ENCODE results near the gene PHLPP1. TPM values are rescaled to one million over a fixed set of nuclear protein-coding genes. Genes with fewer than 3 reads are reported as not detected.
A peak's percentile ranks its signal among the peaks of the same experiment; 100 is the strongest.
"Not testable (repeated sequence)": the region's sequence is repeated elsewhere in the genome, so short reads cannot be mapped to it uniquely, and the experiment has no call there.

PHLPP1 gene
- total RNA-seq, 6 donors from 2014 or later: 8.2 to 15.5 (median 13.2) TPM

DNA sequence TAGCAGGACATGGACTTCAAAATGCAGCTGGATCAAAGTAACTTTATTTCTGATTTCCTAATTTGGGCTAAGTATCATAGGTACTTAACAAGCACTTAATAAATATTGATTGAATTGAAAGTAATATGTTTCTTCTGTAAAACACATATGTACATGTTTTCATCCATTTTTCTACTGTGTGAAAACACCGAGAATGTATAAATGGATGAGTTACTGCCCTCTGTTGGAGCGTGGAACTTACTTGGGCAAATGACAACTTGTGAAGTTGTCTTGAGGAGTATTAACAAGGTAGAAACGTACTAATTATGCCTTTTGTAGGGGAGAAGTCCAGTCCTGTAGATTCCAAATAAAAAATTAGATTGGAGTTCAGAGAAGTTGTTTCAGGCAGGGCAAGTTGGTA lies 87.2 kb downstream of the PHLPP1 start:
- DNase-seq (no peak), ATAC-seq (ENCODE audit: low FRiP score in 2 of 2) (no peak)
- Histone ChIP-seq H3K4me1 (peaks cover 0 to 7% (median 2%) of the 10 kb centered on the region in 4 donors), H3K27ac (peak overlapping the region in 1 of 4 donors; percentile 14), H3K4me3 (no peak overlapping the region), H3K9me3 (no peaks in the 10 kb centered on the region), H3K36me3 (no peaks in the 10 kb centered on the region), H3K27me3 (no peaks in the 10 kb centered on the region)
- 70 to 83% methylated on average over 3 of the region's 3 CpGs for WGBS, 2 donors
- TF ChIP-seq POLR2AphosphoS5 (IDR thresholded peaks at IDR 0.05) (no peak), POLR2A (IDR thresholded peaks at IDR 0.05) (no peak), EP300 (IDR thresholded peaks at IDR 0.05) (no peak)
- TF ChIP-seq, protein P1, sequence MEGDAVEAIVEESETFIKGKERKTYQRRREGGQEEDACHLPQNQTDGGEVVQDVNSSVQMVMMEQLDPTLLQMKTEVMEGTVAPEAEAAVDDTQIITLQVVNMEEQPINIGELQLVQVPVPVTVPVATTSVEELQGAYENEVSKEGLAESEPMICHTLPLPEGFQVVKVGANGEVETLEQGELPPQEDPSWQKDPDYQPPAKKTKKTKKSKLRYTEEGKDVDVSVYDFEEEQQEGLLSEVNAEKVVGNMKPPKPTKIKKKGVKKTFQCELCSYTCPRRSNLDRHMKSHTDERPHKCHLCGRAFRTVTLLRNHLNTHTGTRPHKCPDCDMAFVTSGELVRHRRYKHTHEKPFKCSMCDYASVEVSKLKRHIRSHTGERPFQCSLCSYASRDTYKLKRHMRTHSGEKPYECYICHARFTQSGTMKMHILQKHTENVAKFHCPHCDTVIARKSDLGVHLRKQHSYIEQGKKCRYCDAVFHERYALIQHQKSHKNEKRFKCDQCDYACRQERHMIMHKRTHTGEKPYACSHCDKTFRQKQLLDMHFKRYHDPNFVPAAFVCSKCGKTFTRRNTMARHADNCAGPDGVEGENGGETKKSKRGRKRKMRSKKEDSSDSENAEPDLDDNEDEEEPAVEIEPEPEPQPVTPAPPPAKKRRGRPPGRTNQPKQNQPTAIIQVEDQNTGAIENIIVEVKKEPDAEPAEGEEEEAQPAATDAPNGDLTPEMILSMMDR (IDR thresholded peaks at IDR 0.05): no peak

DNA sequence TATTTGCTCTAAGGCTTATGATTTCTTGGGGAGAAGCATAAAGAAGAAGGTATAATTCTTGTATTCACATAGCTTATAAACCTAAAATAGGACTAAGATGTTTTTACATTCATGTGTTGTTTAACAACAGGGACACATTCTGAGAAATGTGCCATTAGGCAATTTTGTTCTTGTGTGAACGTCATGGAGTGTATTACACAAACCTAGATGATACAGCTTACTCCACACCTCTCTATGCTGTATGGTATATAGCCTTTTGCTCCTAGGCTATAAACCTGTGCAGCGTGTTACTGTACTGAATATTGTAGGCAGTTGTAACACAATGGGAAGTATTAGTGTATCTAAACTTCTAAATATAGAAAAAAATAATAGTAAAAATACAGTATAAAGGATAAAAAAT lies 92.1 kb downstream of the PHLPP1 start:
- 74% methylated on average over 2 of the region's 2 CpGs for WGBS, 2 donors
- peak in 1 of 4 donors; percentile 39 for TF ChIP-seq EP300 (IDR thresholded peaks at IDR 0.05)
- TF ChIP-seq POLR2AphosphoS5 (IDR thresholded peaks at IDR 0.05): no peak
- peaks cover 0 to 2% (median 0%) of the 10 kb centered on the region in 4 donors for H3K4me1 ChIP-seq
- ATAC-seq (ENCODE audit: low FRiP score in 2 of 2): peak in 1 of 2 donors; percentile 53
- no peak overlapping the region for H3K4me3 ChIP-seq
- H3K27ac ChIP-seq: peak overlapping the region in 1 of 4 donors; percentile 26
- no peaks in the 10 kb centered on the region for H3K27me3 ChIP-seq
- no peaks in the 10 kb centered on the region for H3K36me3 ChIP-seq
- no peak for DNase-seq
- H3K9me3 ChIP-seq: no peaks in the 10 kb centered on the region

DNA sequence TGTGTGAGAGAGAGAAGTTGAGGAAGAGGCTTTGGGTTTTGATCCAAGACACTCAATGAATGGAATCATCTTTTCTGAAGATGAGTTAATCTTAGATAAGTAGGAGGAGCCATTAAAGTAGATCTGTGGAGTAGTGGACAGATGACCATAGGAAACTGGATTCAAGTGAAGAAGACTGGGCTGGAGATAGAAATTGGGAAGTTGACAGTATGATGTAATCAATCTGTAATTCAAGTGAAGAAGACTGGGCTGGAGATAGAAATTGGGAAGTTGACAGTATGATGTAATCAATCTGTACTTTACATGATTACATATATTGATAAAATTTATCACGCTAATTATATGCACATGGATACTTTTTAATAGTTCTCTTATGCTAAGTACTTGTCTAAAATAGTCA lies 92.8 kb downstream of the PHLPP1 start:
- no peaks in the 10 kb centered on the region for H3K9me3 ChIP-seq
- H3K36me3 ChIP-seq: no peaks in the 10 kb centered on the region
- TF ChIP-seq, protein P1 (IDR thresholded peaks at IDR 0.05): no peak
- no peak for TF ChIP-seq EP300 (IDR thresholded peaks at IDR 0.05)
- no peak for TF ChIP-seq POLR2A (IDR thresholded peaks at IDR 0.05)
- no peak for TF ChIP-seq POLR2AphosphoS5 (IDR thresholded peaks at IDR 0.05)
- WGBS, 2 donors: 67 to 78% methylated on average over 1 of the region's 1 CpG
- H3K4me1 ChIP-seq: peaks cover 0 to 3% (median 1%) of the 10 kb centered on the region in 4 donors
- no peaks in the 10 kb centered on the region for H3K27me3 ChIP-seq
- ATAC-seq (ENCODE audit: low FRiP score in 2 of 2): peak in 1 of 2 donors; percentile 68
- H3K27ac ChIP-seq: peak overlapping the region in 1 of 4 donors; percentile 26
- DNase-seq: no peak
- H3K4me3 ChIP-seq: no peak overlapping the region

DNA sequence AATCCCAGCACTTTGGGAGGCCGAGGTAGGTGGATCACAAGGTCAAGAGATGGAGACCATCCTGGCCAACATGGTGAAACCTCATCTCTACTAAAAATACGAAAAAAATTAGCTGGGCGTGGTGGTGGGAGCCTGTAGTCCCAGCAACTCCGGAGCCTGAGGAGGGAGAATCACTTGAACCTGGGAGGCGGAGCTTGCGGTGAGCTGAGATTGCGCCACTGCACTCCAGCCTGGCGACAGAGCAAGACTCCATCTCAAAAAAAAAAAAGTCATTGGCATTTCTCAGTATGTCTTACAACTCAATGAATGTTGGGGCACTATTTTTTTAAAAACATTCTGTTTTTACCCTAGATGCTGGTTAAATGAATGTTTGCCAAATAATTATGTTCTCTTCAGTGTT lies 94.1 kb downstream of the PHLPP1 start:
- H3K27ac ChIP-seq; H3K36me3 ChIP-seq; H3K4me1 ChIP-seq; H3K9me3 ChIP-seq; H3K4me3 ChIP-seq; H3K27me3 ChIP-seq; ATAC-seq (ENCODE audit: low FRiP score in 2 of 2): not testable (repeated sequence)
- DNase-seq: peak in 1 of 2 donors; percentile 55
- WGBS, 2 donors: 78 to 89% methylated on average over 8 of the region's 8 CpGs

DNA sequence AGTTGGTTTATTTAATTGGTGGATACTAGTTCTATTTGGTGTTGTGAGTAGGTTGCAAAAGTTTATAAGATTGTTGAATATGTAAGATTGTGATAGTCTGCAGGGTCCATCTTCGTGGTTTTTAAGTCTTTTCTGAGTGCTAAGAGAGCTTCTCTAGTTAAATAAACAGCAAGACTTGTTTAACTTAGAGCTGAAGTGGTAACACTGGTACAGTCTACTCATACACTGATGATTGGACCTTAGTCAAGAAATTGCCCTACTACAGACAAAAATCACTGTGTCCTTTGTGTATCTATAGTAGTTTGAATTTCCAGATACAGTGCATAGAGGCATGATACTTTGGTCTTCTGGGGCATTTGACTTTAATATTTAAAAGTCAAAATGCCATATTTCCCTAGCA lies 94.6 kb downstream of the PHLPP1 start:
- Histone ChIP-seq H3K4me3 (no peak overlapping the region), H3K4me1 (peaks cover 0 to 8% (median 1%) of the 10 kb centered on the region in 4 donors), H3K27me3 (no peaks in the 10 kb centered on the region), H3K27ac (no peak overlapping the region), H3K9me3 (no peaks in the 10 kb centered on the region), H3K36me3 (no peaks in the 10 kb centered on the region)
- DNase-seq (no peak), ATAC-seq (ENCODE audit: low FRiP score in 2 of 2) (no peak)
- TF ChIP-seq, protein P1 (IDR thresholded peaks at IDR 0.05): no peak
- TF ChIP-seq EP300 (IDR thresholded peaks at IDR 0.05) (no peak), POLR2AphosphoS5 (IDR thresholded peaks at IDR 0.05) (no peak), POLR2A (IDR thresholded peaks at IDR 0.05) (no peak)
- 65 to 67% methylated on average over 1 of the region's 1 CpG for WGBS, 2 donors

DNA sequence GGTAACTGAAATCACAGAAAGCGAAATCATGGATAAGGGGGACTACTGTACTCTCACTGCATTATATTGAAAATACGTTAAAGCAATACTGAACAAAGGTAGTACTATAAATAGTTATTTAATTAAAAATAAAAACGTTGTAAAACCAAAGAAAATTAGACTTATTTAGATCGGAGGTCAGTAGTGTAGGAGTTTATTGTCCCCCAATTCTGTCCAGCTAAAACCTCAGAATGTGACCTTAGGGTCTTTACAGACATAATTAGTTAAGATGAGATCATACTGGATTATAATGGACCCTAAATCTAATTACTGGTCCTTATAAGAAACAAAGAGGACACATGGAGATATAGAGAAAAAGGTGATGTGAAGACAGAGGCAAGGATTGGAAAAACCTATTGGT lies 95.3 kb downstream of the PHLPP1 start:
- peaks cover 0 to 14% (median 1%) of the 10 kb centered on the region in 4 donors for H3K4me1 ChIP-seq
- no peaks in the 10 kb centered on the region for H3K27me3 ChIP-seq
- DNase-seq (no peak), ATAC-seq (ENCODE audit: low FRiP score in 2 of 2) (no peak)
- no peak overlapping the region for H3K27ac ChIP-seq
- H3K9me3 ChIP-seq: no peaks in the 10 kb centered on the region
- 91 to 93% methylated on average over 4 of the region's 4 CpGs for WGBS, 2 donors
- H3K4me3 ChIP-seq: no peak overlapping the region
- H3K36me3 ChIP-seq: no peaks in the 10 kb centered on the region
- TF ChIP-seq POLR2A (IDR thresholded peaks at IDR 0.05) (no peak), POLR2AphosphoS5 (IDR thresholded peaks at IDR 0.05) (no peak), EP300 (IDR thresholded peaks at IDR 0.05) (no peak)

Data from upper lobe of left lung (tissue), 6 donors.